ENCODE measurements around the gene ENPP6.

- no peak for TF ChIP-seq POLR2A (IDR thresholded peaks at IDR 0.05; ENCODE audit: insufficient read depth in 1 of 2, low read depth in 2 of 2, low read length in 2 of 2)
- no peak for TF ChIP-seq MAFF (IDR thresholded peaks at IDR 0.05; ENCODE audit: low read depth, low read length)
- no peak for TF ChIP-seq CREB1 (IDR thresholded peaks at IDR 0.05)
- no peak for TF ChIP-seq CREB1 (CRISPR knock-in tag; IDR thresholded peaks at IDR 0.05)
- no peak for TF ChIP-seq RFX1 (IDR thresholded peaks at IDR 0.05)
- TF ChIP-seq ETS1 (CRISPR knock-in tag; IDR thresholded peaks at IDR 0.05): no peak
- TF ChIP-seq CTCF (CRISPR knock-in tag; IDR thresholded peaks at IDR 0.05): no peak
- no peak for TF ChIP-seq FIP1L1 (IDR thresholded peaks at IDR 0.05; ENCODE audit: borderline replicate concordance, insufficient read depth, low read depth, low read length)
- no peak for TF ChIP-seq CERS6 (CRISPR knock-in tag; IDR thresholded peaks at IDR 0.05)
- TF ChIP-seq HOXA7 (CRISPR knock-in tag; IDR thresholded peaks at IDR 0.05): no peak
- no peak for TF ChIP-seq ZFP37 (CRISPR knock-in tag; IDR thresholded peaks at IDR 0.05; ENCODE audit: borderline replicate concordance)
- no peak for TF ChIP-seq REST (IDR thresholded peaks at IDR 0.05; ENCODE audit: borderline replicate concordance in 1 of 2, low read depth in 1 of 2, low read length in 2 of 2)
- no peak for TF ChIP-seq EZH2 (conservative IDR thresholded peaks at IDR 0.05; ENCODE audit: low read depth, low read length)
- no peak for TF ChIP-seq BCL6 (CRISPR knock-in tag; IDR thresholded peaks at IDR 0.05)
- TF ChIP-seq SNAI1 (CRISPR knock-in tag; IDR thresholded peaks at IDR 0.05; ENCODE audit: borderline replicate concordance): no peak
Measured at GRCh38 chr4:184251670-184251980, 34.0 kb upstream of the ENPP6 start.

All from HepG2 (cell line).